IMR-90 (cell line): ENCODE data around the gene GLRX2. TPM values are rescaled to one million over a fixed set of nuclear protein-coding genes. Genes with fewer than 3 reads are reported as not detected.

ENCODE experiments used
- ATAC-seq: fragments of 200-7000 bp; cut with Tn5 transposase; 2 replicates; pipeline ENCODE4 v1.9.1; 2020; ENCODE audit warnings: low read depth, mild to moderate bottlenecking, moderate library complexity
- BruUV-seq: library from RNA; stranded (reverse); fragments of 400-500 nt; replicated peaks from 2 replicates; lab custom pipeline; 2021; lab: Mats Ljungman, UMichigan
- CTCF ChIA-PET: fragments of 300-600 bp; formaldehyde crosslinking; extraction: SDS; loops from one replicate; lab custom pipeline; 2021; ENCODE audit warnings: antibody characterized with exemption; lab: Yijun Ruan, JAX
- POLR2A ChIA-PET: fragments of 300-600 bp; sonication (Branson Sonifier 250); formaldehyde crosslinking; loops from one replicate; lab custom pipeline; 2022; ENCODE audit warnings: antibody characterized with exemption; ENCODE audit not compliant: unreplicated experiment; lab: Charles Lee
- DNase-seq: peaks from one replicate; pipeline ENCODE4 v3.0.0; 2013
- H2AFZ ChIP-seq: replicated peaks from 2 replicates; pipeline ENCODE3; 2013; ENCODE audit warnings: low read length, mild to moderate bottlenecking; ENCODE audit not compliant: poor library complexity
- H2AK5ac ChIP-seq: 2 replicates; pipeline ENCODE4 v1.6.1; 2013; ENCODE audit warnings: low read depth, low read length, inconsistent platforms
- H2AK9ac ChIP-seq: replicated peaks from 2 replicates; pipeline ENCODE3; 2013; ENCODE audit warnings: mild to moderate bottlenecking, low read depth, low read length, moderate library complexity; ENCODE audit not compliant: poor library complexity
- H2BK120ac ChIP-seq: 2 replicates; pipeline ENCODE4 v1.6.1; 2013; ENCODE audit warnings: low read depth, low read length, inconsistent platforms
- H2BK15ac ChIP-seq: 3 replicates; pipeline ENCODE4 v1.6.1; 2013; ENCODE audit warnings: low read depth, low read length, inconsistent platforms
- H2BK20ac ChIP-seq: 2 replicates; pipeline ENCODE4 v1.6.1; 2013; ENCODE audit warnings: low read depth, mild to moderate bottlenecking, inconsistent platforms, low read length, moderate library complexity
- H2BK5ac ChIP-seq: 2 replicates; pipeline ENCODE4 v1.6.1; 2013; ENCODE audit warnings: mild to moderate bottlenecking, low read depth, low read length, inconsistent platforms; ENCODE audit not compliant: poor library complexity, severe bottlenecking
- H3K14ac ChIP-seq: replicated peaks from 2 replicates; pipeline ENCODE4 v1.6.1; 2013; ENCODE audit warnings: low read depth, low read length, inconsistent platforms
- H3K18ac ChIP-seq: 2 replicates; pipeline ENCODE4 v1.6.1; 2013; ENCODE audit warnings: low read depth, low read length, control low read depth
- H3K23ac ChIP-seq: 2 replicates; pipeline ENCODE4 v1.6.1; 2013; ENCODE audit warnings: low read depth, low read length, inconsistent platforms
- H3K27ac ChIP-seq: 2 replicates; pipeline ENCODE4 v1.5.1; 2013; ENCODE audit warnings: mild to moderate bottlenecking, control low read depth, low read length; ENCODE audit not compliant: insufficient read depth
- H3K27me3 ChIP-seq: 2 replicates; pipeline ENCODE4 v1.6.1; 2013; ENCODE audit warnings: low read length; ENCODE audit not compliant: control insufficient read depth, insufficient read depth
- H3K36me3 ChIP-seq: 2 replicates; pipeline ENCODE4 v1.6.1; 2013; ENCODE audit warnings: low read length, mixed read lengths; ENCODE audit not compliant: control insufficient read depth, insufficient read depth
- H3K4ac ChIP-seq: 2 replicates; pipeline ENCODE4 v1.6.1; 2013; ENCODE audit warnings: low read depth, low read length, inconsistent platforms
- H3K4me1 ChIP-seq: 2 replicates; pipeline ENCODE4 v1.6.1; 2013; ENCODE audit warnings: low read length, mixed read lengths; ENCODE audit not compliant: control insufficient read depth, insufficient read depth
- H3K4me2 ChIP-seq: 2 replicates; pipeline ENCODE4 v1.6.1; 2013; ENCODE audit warnings: low read depth, mild to moderate bottlenecking, control low read depth, low read length, moderate library complexity
- H3K4me3 ChIP-seq: 2 replicates; pipeline ENCODE4 v1.5.1; 2013; ENCODE audit warnings: low read depth, mild to moderate bottlenecking, control low read depth, low read length, moderate library complexity; ENCODE audit not compliant: insufficient read depth
- H3K56ac ChIP-seq: 2 replicates; pipeline ENCODE4 v1.6.1; 2013; ENCODE audit warnings: low read length, inconsistent platforms; ENCODE audit not compliant: insufficient read depth; ENCODE audit errors: extremely low read depth
- H3K79me1 ChIP-seq, 2 experiments: 2 replicates each; pipeline ENCODE4 v1.6.1; 2013; ENCODE audit warnings: low read length in 2 of 2, inconsistent platforms in 1 of 2, low read depth in 1 of 2
- H3K9ac ChIP-seq: 2 replicates; pipeline ENCODE4 v1.6.1; 2013; ENCODE audit warnings: low read depth, low read length, control low read depth
- H3K9me1 ChIP-seq: 2 replicates; pipeline ENCODE4 v1.6.1; 2013; ENCODE audit warnings: low read length, inconsistent platforms; ENCODE audit not compliant: insufficient read depth
- H3K9me3 ChIP-seq: 2 replicates; pipeline ENCODE4 v1.6.1; 2013; ENCODE audit warnings: low read length; ENCODE audit not compliant: control insufficient read depth, insufficient read depth
- H4K20me1 ChIP-seq: 2 replicates; pipeline ENCODE4 v1.6.1; 2013; ENCODE audit warnings: low read length, inconsistent platforms; ENCODE audit not compliant: insufficient read depth
- H4K5ac ChIP-seq: 2 replicates; pipeline ENCODE4 v1.6.1; 2013; ENCODE audit warnings: mild to moderate bottlenecking, low read depth, low read length, control low read depth
- H4K8ac ChIP-seq, 2 experiments: 2 replicates each; pipeline ENCODE4 v1.6.1; 2013; ENCODE audit warnings: low read depth in 2 of 2, low read length in 2 of 2, control low read depth in 1 of 2, inconsistent platforms in 1 of 2
- H4K91ac ChIP-seq: 2 replicates; pipeline ENCODE4 v1.6.1; 2013; ENCODE audit warnings: low read depth, low read length, inconsistent platforms; ENCODE audit not compliant: insufficient read depth
- BHLHE40 ChIP-seq: fragments of 150-350 bp; IDR thresholded peaks from 2 replicates; pipeline ENCODE4 v1.6.1; 2016; ENCODE audit warnings: mild to moderate bottlenecking, low read depth, low read length
- CEBPB ChIP-seq: IDR thresholded peaks from 2 replicates; pipeline ENCODE4 v1.6.1; 2012; ENCODE audit warnings: low read depth, low read length, improper control_type of control experiment
- FOS ChIP-seq: fragments of 150-350 bp; IDR thresholded peaks from 2 replicates; pipeline ENCODE4 v1.6.1; 2016; ENCODE audit warnings: low read depth, low read length
- MAFK ChIP-seq: IDR thresholded peaks from 2 replicates; pipeline ENCODE4 v1.6.1; 2012; ENCODE audit warnings: low read depth, low read length, improper control_type of control experiment
- MAZ ChIP-seq: IDR thresholded peaks from 2 replicates; pipeline ENCODE4 v1.6.1; 2012; ENCODE audit warnings: low read depth, mild to moderate bottlenecking, low read length, improper control_type of control experiment, moderate library complexity, borderline replicate concordance
- POLR2A ChIP-seq: IDR thresholded peaks from 2 replicates; pipeline ENCODE4 v1.6.1; 2012; ENCODE audit warnings: mild to moderate bottlenecking, low read depth, low read length
- RCOR1 ChIP-seq: IDR thresholded peaks from 2 replicates; pipeline ENCODE4 v1.6.1; 2012; ENCODE audit warnings: mild to moderate bottlenecking, low read length, improper control_type of control experiment; ENCODE audit not compliant: insufficient replicate concordance
- RFX5 ChIP-seq: IDR thresholded peaks from 2 replicates; pipeline ENCODE4 v1.8.0; 2012; ENCODE audit warnings: low read depth, mild to moderate bottlenecking, low read length, moderate library complexity
- SMC3 ChIP-seq: fragments of 150-350 bp; IDR thresholded peaks from 2 replicates; pipeline ENCODE4 v1.6.1; 2016; ENCODE audit warnings: low read depth, mild to moderate bottlenecking, antibody characterized with exemption, low read length, moderate library complexity
- WGBS, 2 experiments: methylation state at CpG; one replicate each; pipeline versions ENCODE4 v1.1.5 to v1.1.7; 2013; ENCODE audit warnings: missing lambda C conversion rate in 2 of 2; ENCODE audit not compliant: insufficient read length in 1 of 2; ENCODE audit errors: extremely low coverage in 2 of 2; 5-methylcytosine and 5-hydroxymethylcytosine counted together
- dilution Hi-C: fragments of 300-500 bp; cut with HindIII; formaldehyde crosslinking; loops from one replicate; pipeline ENCODE4 v1.14.3; 2018; ENCODE audit warnings: low sequenced_read_pairs; ENCODE audit not compliant: unreplicated experiment
- in situ Hi-C: fragments of 300-500 bp; cut with MboI; formaldehyde crosslinking; loops from 3 replicates; pipeline ENCODE4 v1.14.3; 2019; ENCODE audit warnings: low sequenced_read_pairs, inconsistent platforms, mixed read lengths
- intact Hi-C: fragments of 100-400 bp; cut with micrococcal nuclease; formaldehyde crosslinking; loops from 2 replicates; pipeline ENCODE4 v1.10.0; 2022
- polyA plus RNA-seq, 3 experiments: library from polyadenylated mRNA; depleted of rRNA; stranded (reverse); fragments of >200 nt; gene quantifications; 2 replicates each; pipeline ENCODE4 v1.2.3, GENCODE V29; 2012; ENCODE audit warnings: low replicate concordance in 1 of 3
- total RNA-seq: library from RNA; depleted of rRNA; stranded (reverse); fragments of >200 nt; gene quantifications from 2 replicates; pipeline ENCODE4 v1.2.3, GENCODE V29; 2012
- TF ChIP-seq, protein P1 (sequence below): fragments of 150-350 bp; IDR thresholded peaks from 2 replicates; pipeline ENCODE4 v1.6.1; 2016; ENCODE audit warnings: low read depth, mild to moderate bottlenecking, low read length, moderate library complexity, borderline replicate concordance
- TF ChIP-seq, protein P2 (sequence below): fragments of 150-350 bp; IDR thresholded peaks from 2 replicates; pipeline ENCODE4 v1.6.1; 2017; ENCODE audit warnings: mild to moderate bottlenecking, antibody characterized with exemption, low read length, low read depth
- TF ChIP-seq, protein P3 (sequence below): conservative IDR thresholded peaks from 2 replicates; pipeline ENCODE4 v1.5.1; 2012; ENCODE audit warnings: mild to moderate bottlenecking, low read depth, low read length, improper control_type of control experiment

Gene GLRX2
- total and polyA plus RNA-seq, 2 of the 4 experiments (the other 2 are of a cell fraction) = 2.0 to 15.9 TPM

DNA sequence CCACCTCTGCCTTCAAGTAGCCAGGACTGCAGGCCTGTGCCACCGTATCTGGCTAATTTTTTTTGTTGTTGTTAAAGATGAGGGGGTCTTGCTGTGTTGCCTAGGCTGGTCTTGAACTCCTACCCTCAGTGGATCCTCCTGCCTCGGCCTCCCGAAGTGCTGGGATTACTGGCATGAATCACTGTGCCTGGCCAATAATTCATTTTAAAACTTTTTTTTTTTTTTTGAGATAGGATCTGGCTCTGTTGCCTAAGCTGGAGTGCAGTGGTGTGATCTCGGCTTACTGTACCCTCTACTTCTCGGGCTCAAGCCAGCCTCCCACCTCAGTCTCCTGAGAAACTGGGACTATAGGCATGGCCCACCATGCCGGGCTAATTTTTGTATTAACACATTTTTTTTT, 20.2 kb upstream of the GLRX2 start:
- Histone ChIP-seq H3K27me3 (no peaks in the 10 kb centered on the region), H3K4me1 (no peaks in the 10 kb centered on the region), H2BK20ac (no peak overlapping the region), H3K27ac (no peak overlapping the region), H3K56ac (no peak overlapping the region), H4K8ac (no peak overlapping the region), H2BK5ac (no peak overlapping the region), H3K79me1 (peaks cover 5 to 43% of the 10 kb centered on the region in 2 experiments; a peak in 3 of 4 replicates), H3K9me1 (peaks cover 2% of the 10 kb centered on the region; the same call in 1 of the 2 replicates), H3K9ac (no peak overlapping the region), H2BK15ac (no peak overlapping the region), H2BK120ac (no peak overlapping the region), H3K4me2 (no peak overlapping the region), H3K14ac (no peak overlapping the region), H4K20me1 (peaks cover 29% of the 10 kb centered on the region), H3K9me3 (no peaks in the 10 kb centered on the region), H3K36me3 (peaks cover 27% of the 10 kb centered on the region), H4K91ac (no peak overlapping the region), H4K5ac (no peak overlapping the region), H3K18ac (no peak overlapping the region), H3K4me3 (no peak overlapping the region), H3K23ac (no peak overlapping the region), H2AK5ac (no peak overlapping the region), H2AK9ac (no peak overlapping the region), H3K4ac (no peak overlapping the region), H2AFZ (no peak overlapping the region)
- intact Hi-C loops (no loop called here), in situ Hi-C loops (no loop called here), dilution Hi-C loops (no loop called here)
- DNase-seq (no peak), ATAC-seq (no peak)
- TF ChIP-seq, protein P1, sequence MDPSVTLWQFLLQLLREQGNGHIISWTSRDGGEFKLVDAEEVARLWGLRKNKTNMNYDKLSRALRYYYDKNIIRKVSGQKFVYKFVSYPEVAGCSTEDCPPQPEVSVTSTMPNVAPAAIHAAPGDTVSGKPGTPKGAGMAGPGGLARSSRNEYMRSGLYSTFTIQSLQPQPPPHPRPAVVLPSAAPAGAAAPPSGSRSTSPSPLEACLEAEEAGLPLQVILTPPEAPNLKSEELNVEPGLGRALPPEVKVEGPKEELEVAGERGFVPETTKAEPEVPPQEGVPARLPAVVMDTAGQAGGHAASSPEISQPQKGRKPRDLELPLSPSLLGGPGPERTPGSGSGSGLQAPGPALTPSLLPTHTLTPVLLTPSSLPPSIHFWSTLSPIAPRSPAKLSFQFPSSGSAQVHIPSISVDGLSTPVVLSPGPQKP = no peak
- TF ChIP-seq, protein P2, sequence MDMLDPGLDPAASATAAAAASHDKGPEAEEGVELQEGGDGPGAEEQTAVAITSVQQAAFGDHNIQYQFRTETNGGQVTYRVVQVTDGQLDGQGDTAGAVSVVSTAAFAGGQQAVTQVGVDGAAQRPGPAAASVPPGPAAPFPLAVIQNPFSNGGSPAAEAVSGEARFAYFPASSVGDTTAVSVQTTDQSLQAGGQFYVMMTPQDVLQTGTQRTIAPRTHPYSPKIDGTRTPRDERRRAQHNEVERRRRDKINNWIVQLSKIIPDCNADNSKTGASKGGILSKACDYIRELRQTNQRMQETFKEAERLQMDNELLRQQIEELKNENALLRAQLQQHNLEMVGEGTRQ = no peak
- no peak for TF ChIP-seq RCOR1
- no peak for TF ChIP-seq POLR2A
- no peak for TF ChIP-seq FOS
- no peak for TF ChIP-seq MAZ
- TF ChIP-seq, protein P3, sequence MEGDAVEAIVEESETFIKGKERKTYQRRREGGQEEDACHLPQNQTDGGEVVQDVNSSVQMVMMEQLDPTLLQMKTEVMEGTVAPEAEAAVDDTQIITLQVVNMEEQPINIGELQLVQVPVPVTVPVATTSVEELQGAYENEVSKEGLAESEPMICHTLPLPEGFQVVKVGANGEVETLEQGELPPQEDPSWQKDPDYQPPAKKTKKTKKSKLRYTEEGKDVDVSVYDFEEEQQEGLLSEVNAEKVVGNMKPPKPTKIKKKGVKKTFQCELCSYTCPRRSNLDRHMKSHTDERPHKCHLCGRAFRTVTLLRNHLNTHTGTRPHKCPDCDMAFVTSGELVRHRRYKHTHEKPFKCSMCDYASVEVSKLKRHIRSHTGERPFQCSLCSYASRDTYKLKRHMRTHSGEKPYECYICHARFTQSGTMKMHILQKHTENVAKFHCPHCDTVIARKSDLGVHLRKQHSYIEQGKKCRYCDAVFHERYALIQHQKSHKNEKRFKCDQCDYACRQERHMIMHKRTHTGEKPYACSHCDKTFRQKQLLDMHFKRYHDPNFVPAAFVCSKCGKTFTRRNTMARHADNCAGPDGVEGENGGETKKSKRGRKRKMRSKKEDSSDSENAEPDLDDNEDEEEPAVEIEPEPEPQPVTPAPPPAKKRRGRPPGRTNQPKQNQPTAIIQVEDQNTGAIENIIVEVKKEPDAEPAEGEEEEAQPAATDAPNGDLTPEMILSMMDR = no peak
- no peak for TF ChIP-seq MAFK
- no peak for TF ChIP-seq BHLHE40
- TF ChIP-seq CEBPB = no peak
- no peak for TF ChIP-seq SMC3
- no peak for TF ChIP-seq RFX5
- CTCF ChIA-PET = no interaction called here
- WGBS, 2 experiments = no CpG with 5 or more reads among the region's 6 CpGs
- POLR2A ChIA-PET = no interaction called here
- BruUV-seq = no TSS peak
